ENCODE measurements around the gene CMIP. TPM values are rescaled to one million over a fixed set of nuclear protein-coding genes. Genes with fewer than 3 reads are reported as not detected.

CMIP gene
- total RNA-seq, 2 experiments from 2014 or later = 65.4 to 76.7 TPM

DNA sequence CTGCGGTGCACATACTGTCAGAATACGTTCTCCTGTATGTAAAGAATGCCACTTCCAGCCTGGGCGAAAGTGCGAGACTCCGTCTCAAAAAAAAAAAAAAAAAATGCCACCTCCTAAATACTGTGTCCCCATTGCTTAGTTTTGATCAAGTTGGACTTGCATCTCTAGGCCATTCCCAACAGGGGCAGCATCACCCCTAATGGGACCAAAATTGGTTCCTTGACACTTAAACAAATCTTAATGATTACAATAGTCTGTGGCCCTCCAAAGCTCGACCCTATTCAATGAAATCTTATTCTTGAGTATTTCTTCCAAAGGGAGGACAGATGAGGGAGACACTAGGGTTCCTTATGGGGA, 179.8 kb downstream of the CMIP start:
- Mint-ChIP-seq H3K27ac (no peak overlapping the region), H3K4me3 (no peak overlapping the region), H3K4me1 (peaks cover 10% of the 10 kb centered on the region), H3K36me3 (peaks cover 2% of the 10 kb centered on the region), H3K9me3 (no peaks in the 10 kb centered on the region), H3K27me3 (no peaks in the 10 kb centered on the region)
- ATAC-seq (ENCODE audit: low read depth) = no peak
- POLR2A ChIA-PET = no interaction called here
- DNase-seq = no peak

DNA sequence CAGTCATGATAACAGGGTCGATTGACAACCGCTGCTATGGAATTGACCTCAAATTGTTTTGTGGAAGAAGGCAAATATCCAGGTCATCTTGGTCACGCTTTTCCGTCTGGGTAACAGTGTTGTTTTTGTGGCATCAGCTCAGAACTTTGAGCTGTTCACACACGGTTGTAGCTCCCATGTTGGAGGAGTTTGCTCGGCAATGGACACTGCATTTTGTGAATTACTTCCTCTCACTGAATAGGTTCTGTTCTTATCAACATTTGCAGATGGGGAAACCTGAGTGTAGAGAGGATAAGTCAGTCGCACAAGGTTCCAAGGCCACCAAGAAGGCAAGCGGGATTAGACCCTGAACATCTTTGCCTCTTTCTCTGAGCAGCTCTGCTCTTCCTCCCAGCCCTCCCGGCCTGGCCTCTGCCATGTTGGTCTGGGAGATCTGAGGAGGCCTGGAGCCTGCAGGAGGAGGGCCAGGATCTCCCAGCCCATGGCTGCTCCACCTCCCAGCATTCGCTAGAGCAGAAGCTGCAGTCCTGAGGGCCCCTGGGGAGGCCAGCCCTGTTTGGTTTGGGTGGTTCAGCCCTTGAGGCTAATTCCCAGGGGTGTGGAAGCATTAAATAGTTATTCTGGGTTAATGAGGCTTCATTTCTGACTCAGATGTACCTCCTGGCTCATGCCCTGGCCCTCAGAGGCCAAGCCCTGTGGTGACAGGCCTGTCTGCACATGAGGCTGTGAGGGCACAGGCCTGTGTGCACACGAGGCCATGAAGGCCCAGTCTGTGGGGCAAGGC, 180.3 kb downstream of the CMIP start:
- Mint-ChIP-seq H3K4me1 (peaks cover 11% of the 10 kb centered on the region), H3K9me3 (no peaks in the 10 kb centered on the region), H3K27ac (peak overlapping the region; percentile 19), H3K4me3 (no peak overlapping the region), H3K36me3 (peaks cover 2% of the 10 kb centered on the region), H3K27me3 (no peaks in the 10 kb centered on the region)
- DNase-seq (no peak), ATAC-seq (ENCODE audit: low read depth) (no peak)
- POLR2A ChIA-PET = no interaction called here

DNA sequence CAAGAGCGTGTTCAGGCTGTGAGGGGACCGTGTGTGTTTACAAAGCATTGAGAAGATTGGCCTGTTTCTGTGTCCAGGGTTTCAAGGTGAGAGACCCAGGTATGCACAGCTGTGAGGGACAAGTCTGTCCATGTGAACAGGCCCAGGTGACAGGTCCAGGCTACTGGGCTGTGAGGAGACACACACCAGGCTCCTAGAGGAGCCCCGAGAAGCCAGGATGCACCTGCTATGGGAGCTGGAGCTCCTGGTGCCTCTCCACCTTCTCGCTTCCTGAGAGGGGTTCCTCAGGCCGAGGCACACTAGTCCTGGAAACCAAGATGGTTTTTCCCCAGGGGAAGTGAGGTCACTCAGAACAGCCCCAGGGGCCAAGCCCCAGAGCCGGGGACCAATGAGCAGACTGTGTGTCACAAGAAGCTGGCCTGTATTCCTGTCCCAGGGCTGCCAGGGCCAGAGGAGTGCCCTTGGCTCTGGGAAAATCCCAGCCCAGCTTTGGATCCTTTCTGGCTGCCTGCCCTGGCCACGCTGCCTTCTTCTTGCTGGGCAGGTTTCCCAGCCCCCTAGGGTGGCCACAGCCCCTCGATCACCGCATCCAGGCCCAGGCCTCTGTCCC, 181.0 kb downstream of the CMIP start:
- Mint-ChIP-seq H3K4me3 (no peak overlapping the region), H3K27me3 (no peaks in the 10 kb centered on the region), H3K36me3 (peaks cover 2% of the 10 kb centered on the region), H3K27ac (no peak overlapping the region), H3K4me1 (peaks cover 16% of the 10 kb centered on the region), H3K9me3 (no peaks in the 10 kb centered on the region)
- DNase-seq (no peak), ATAC-seq (ENCODE audit: low read depth) (no peak)
- POLR2A ChIA-PET = no interaction called here

DNA sequence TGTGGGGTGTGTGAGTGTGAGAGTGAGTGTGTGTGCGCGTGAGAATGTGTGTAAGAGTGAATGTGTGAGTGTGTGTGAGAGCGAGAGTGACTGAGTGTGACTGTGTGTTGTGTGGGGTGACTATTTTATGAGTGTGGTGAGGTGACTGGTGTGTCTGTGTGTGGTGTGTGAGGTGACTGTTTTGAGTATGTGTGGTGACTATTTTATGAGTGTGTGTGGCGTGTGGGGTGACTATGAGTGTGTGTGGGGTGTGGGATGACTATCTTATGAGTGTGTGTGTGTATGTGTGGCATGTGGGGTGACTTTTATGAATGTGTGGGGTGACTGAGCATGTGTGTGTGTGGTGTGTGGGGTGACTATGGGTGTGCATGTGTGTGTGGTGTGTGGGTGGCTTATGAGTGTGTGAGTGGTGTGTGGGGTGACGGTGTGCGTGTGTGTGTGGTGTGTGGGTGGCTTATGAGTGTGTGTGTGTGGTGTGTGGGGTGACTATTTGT, 181.6 kb downstream of the CMIP start:
- H3K9me3 Mint-ChIP-seq = no peaks in the 10 kb centered on the region
- H3K4me3 Mint-ChIP-seq = no peak overlapping the region
- H3K4me1 Mint-ChIP-seq = peaks cover 20% of the 10 kb centered on the region
- no peak overlapping the region for H3K27ac Mint-ChIP-seq
- peaks cover 2% of the 10 kb centered on the region for H3K36me3 Mint-ChIP-seq
- ATAC-seq (ENCODE audit: low read depth) = peak; percentile 23
- POLR2A ChIA-PET = no interaction called here
- H3K27me3 Mint-ChIP-seq = no peaks in the 10 kb centered on the region
- no peak for DNase-seq

DNA sequence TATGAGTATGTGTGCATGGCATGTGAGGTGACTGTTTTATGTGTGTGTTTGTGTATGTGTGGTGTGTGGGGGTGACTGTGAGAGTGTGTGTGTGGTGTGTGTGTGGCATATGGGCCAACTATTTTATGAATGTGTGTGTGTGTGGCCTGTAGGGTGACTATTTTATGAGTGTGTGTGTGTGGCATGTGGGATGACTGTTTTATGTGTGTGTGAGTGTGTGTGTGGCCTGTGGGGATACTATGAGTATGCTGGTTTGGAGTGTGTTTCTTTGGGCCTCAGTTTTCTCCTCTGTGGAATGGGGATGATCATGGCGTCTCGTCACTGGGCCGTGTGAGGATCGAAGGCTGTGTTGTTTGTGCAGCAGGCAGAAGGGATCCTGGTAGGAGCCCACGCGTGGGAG, 182.4 kb downstream of the CMIP start:
- H3K9me3 Mint-ChIP-seq = no peaks in the 10 kb centered on the region
- DNase-seq (no peak), ATAC-seq (ENCODE audit: low read depth) (no peak)
- peaks cover 2% of the 10 kb centered on the region for H3K36me3 Mint-ChIP-seq
- H3K4me1 Mint-ChIP-seq = peaks cover 26% of the 10 kb centered on the region
- no peak overlapping the region for H3K4me3 Mint-ChIP-seq
- H3K27ac Mint-ChIP-seq = no peak overlapping the region
- no peaks in the 10 kb centered on the region for H3K27me3 Mint-ChIP-seq
- POLR2A ChIA-PET = no interaction called here

DNA sequence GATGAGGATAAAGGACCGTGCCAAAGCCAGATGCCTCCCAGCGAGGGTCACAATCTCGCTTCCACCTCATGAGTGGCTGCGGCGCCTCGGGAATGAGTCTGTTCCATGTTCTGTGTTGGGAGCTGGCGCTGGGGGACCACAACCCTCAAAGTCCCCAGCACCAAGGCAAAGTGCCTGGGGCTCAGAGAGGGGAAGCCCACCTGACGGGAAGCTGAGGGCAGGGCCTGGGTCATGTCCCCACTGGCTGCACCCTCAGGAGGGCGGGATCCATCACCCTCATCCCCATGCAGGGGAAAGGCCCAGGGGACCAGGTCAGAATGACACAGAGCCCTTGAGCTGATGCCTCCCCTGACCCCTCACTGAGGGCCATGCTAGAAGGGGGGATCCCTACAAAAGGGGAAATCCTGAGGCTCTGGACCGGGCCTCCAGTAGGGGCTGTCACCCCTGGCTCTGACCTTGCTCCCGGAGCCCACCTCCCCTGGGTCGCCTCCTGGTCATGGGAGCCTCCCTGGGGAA, 183.2 kb downstream of the CMIP start:
- H3K9me3 Mint-ChIP-seq = no peaks in the 10 kb centered on the region
- H3K27ac Mint-ChIP-seq = no peak overlapping the region
- POLR2A ChIA-PET = no interaction called here
- no peaks in the 10 kb centered on the region for H3K27me3 Mint-ChIP-seq
- no peak overlapping the region for H3K4me3 Mint-ChIP-seq
- H3K4me1 Mint-ChIP-seq = peaks cover 33% of the 10 kb centered on the region
- ATAC-seq (ENCODE audit: low read depth) (no peak), DNase-seq (no peak)
- H3K36me3 Mint-ChIP-seq = peaks cover 2% of the 10 kb centered on the region

DNA sequence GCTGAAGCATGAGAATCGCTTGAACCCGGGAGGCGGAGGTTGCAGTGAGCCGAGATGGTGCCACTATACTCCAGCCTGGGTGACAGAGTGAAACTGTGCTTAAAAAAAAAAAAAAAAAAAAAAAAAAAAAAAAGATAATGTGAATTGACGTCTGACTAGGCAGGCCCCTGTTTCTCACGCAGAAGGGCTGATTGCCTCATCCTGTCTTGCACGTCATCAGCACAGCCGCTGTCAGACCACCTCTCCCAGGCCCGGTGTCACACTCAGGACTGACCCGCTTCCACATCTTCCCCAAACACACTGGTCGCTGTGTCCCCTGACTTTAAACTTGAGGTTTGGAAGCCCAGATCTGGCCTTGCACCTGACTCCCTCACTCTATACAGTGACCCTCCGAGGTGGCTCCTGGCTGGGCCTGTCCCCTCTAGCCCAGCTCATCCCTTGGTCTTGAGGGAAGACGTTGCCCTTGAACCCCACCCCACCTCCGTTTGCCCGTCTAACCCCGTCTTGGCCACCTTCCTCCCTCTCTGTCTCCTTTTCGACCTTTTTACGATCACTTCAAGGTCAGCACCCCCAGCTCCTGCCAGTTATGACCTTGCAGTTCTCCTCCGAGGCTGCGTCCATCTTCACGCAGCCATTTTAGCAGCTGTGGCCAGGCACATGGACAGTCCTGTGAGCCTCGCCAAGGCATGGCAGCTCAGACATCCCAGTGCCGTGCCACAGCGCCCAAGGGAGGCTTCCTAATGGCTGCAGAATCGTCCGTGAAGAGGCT, 184.6 kb downstream of the CMIP start:
- POLR2A ChIA-PET = interaction anchor here (1.0 kb wide), 1 partner anchor 12 kb away, joined by 3 read pairs; no protein-coding TSS in a partner anchor
- no peaks in the 10 kb centered on the region for H3K9me3 Mint-ChIP-seq
- ATAC-seq (ENCODE audit: low read depth) = no peak
- DNase-seq = no peak
- no peak overlapping the region for H3K4me3 Mint-ChIP-seq
- H3K27ac Mint-ChIP-seq = no peak overlapping the region
- no peaks in the 10 kb centered on the region for H3K27me3 Mint-ChIP-seq
- peaks cover 40% of the 10 kb centered on the region for H3K4me1 Mint-ChIP-seq
- H3K36me3 Mint-ChIP-seq = peaks cover 2% of the 10 kb centered on the region

DNA sequence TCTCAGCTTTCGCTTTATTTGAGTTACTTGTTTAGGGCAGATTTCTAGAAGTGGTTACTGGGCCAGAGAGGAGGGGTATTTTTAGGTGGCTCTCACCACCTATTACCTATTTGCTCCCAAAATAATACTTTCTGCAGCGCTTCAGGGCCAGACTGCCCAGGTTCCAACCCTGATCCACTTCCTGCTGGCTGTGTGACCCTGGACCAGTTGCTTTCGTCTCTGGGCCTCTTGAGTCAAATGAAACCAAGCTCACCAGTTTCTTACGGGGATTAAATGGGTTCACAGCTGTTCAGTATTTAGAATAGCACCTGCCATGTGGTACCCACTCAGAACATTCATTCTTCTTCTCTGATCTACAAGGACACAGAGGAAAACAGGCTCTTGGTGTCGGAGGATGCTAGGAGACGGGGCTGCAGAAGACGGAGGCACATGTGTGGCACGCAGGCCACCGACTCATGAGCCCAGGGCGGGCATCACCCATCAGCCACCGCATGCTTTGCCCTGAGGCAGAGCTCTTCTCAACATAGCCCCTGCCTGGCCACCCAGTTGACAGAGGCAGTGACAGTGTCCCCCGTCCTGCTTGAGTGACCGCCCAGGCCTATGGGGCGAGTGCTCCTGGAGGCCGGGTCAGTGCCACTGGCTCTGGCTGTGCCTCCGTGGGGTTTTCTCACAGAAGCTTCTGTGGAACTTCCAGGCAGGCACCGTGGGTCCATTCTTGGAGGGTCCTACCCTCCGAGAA, 185.5 kb downstream of the CMIP start:
- H3K27ac Mint-ChIP-seq = no peak overlapping the region
- ATAC-seq (ENCODE audit: low read depth) (no peak), DNase-seq (no peak)
- POLR2A ChIA-PET = interaction anchor here (1.0 kb wide), 1 partner anchor 13 kb away, joined by 3 read pairs; no protein-coding TSS in a partner anchor
- H3K9me3 Mint-ChIP-seq = no peaks in the 10 kb centered on the region
- H3K36me3 Mint-ChIP-seq = peaks cover 2% of the 10 kb centered on the region
- peaks cover 42% of the 10 kb centered on the region for H3K4me1 Mint-ChIP-seq
- no peak overlapping the region for H3K4me3 Mint-ChIP-seq
- H3K27me3 Mint-ChIP-seq = no peaks in the 10 kb centered on the region

DNA sequence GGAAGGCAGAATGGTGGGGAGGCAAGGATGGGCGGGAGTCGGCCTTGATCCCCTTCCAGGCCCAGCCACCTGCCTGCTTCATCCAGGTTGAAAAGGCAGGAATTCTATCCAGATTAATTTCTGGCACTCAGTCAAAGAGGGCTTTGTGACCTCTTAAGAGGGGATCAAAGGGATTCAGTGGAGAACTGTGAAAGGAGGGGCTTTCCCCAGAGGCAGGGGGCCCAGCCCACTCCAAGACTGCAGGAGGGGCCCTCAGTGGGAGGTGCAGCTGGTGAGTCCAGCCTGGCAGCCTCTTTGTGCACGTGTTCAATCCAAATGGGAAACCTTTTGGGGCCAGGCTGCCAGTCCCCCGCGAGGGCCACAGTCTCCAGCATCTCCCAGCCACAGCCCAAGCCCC, 186.0 kb downstream of the CMIP start:
- ATAC-seq (ENCODE audit: low read depth) = no peak
- peaks cover 45% of the 10 kb centered on the region for H3K4me1 Mint-ChIP-seq
- no peak overlapping the region for H3K27ac Mint-ChIP-seq
- POLR2A ChIA-PET = interaction anchor here (1.4 kb wide), 1 partner anchor 8 kb away, joined by 4 read pairs; no protein-coding TSS in a partner anchor
- no peak overlapping the region for H3K4me3 Mint-ChIP-seq
- H3K27me3 Mint-ChIP-seq = no peaks in the 10 kb centered on the region
- H3K9me3 Mint-ChIP-seq = no peaks in the 10 kb centered on the region
- H3K36me3 Mint-ChIP-seq = no peaks in the 10 kb centered on the region
- no peak for DNase-seq

DNA sequence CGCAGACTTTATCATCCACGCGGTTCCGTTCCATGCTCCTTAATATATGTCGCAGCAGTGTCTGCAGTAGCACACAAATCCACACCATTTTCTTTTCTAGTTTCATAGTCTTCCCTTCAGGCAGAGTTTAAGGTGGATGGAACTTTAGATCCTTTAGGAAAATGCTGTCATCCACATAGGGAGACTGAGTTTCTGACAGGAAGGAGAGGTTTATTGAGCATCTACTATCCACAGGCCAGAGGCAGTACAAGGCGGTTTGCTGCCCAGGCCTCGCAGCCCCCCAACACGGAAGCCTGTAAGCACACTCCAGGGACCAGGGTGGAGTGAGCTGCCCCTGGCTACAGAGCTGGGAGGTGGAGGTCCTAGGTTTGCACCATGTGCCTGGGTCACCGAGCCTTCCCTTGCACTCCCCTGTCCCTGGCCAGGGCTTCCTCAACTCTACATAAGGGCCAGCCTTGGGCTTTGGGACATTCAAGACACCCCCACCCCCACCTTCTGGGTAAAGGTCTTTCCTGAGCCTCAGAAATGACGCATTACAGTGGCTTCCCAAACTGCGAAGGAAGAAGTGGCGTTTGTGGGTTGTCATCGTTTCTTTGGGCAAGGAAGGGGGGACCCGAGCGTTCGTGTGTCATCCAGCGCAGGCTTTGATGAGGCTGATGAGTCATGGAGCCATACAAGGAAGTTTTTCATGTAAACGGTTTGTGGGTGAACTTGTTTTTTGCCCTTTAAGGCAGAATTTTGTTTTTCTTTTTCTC, 188.0 kb downstream of the CMIP start:
- Mint-ChIP-seq H3K36me3 (peaks cover 4% of the 10 kb centered on the region), H3K4me1 (peaks cover 52% of the 10 kb centered on the region), H3K4me3 (peak overlapping the region; percentile 70), H3K9me3 (no peaks in the 10 kb centered on the region), H3K27me3 (no peaks in the 10 kb centered on the region), H3K27ac (peak overlapping the region; percentile 89)
- ATAC-seq (ENCODE audit: low read depth) = peak; percentile 88
- POLR2A ChIA-PET = interaction anchor here (0.7 to 1.4 kb wide), 2 partner anchors 10 to 90 kb away, joined by 3 to 4 read pairs; no protein-coding TSS in a partner anchor
- peak; percentile 56 for DNase-seq

DNA sequence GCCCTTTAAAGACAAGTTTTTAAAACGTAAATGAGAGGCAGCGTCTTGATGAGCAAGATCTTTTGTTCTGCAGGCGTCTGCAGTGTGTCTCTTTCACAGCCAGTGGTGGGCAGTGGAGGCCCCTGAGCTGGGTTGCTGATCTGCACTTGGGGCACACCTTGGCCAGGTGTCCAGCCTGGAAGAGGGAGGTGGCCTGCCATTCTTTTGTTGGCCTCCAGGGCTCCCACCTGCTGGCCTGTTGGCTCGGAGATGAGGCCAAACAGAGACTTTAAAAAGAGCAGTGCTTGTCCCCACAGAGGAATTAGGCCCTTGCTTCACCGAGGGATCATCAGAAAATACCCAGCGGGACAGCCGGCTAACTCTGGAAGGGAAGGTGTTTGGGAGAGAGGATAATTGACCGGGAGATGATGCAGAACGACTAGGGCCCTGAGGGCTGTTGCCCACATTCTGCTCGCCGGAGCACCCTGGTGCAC, 188.6 kb downstream of the CMIP start:
- ATAC-seq (ENCODE audit: low read depth) (peak; percentile 53), DNase-seq (peak; percentile 48)
- Mint-ChIP-seq H3K9me3 (no peaks in the 10 kb centered on the region), H3K36me3 (peaks cover 6% of the 10 kb centered on the region), H3K4me3 (peak overlapping the region; percentile 70), H3K27me3 (no peaks in the 10 kb centered on the region), H3K27ac (peak overlapping the region; percentile 89), H3K4me1 (peaks cover 52% of the 10 kb centered on the region)
- POLR2A ChIA-PET = no interaction called here

DNA sequence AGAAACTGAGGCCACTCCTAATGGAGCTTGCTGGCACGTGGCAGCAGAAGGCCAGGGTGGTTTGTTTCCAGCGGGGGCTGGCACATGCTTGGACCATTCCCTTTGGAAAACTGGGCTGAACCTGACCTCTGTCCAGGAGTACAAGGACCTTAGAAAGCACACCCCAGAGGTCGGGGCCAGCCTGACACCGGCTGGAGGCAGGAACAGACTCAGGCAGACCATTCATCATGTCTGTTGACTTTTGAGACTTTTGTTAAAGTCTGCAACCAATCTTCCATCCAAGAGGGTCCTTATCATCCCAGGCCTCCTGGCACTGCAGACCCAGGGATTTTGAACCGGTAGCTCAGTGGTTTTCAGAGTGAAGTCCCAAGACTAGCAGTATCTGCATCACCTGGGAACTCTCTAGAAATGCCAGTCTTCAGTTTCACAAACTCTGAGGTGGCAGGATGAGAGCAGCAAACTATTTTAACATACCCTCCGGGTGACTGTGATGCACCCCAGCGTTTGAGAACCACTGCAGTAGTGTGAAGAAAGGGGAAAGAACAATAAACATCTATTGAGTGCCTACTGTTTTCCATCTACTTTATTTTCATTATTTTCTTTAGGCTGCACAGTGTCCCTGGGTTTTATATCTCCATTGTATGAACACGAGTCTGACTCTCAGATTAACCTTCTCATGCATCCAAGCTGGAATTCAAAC, 189.2 kb downstream of the CMIP start:
- Mint-ChIP-seq H3K27me3 (no peaks in the 10 kb centered on the region), H3K27ac (peak overlapping the region; percentile 89), H3K4me3 (peak overlapping the region; percentile 49), H3K9me3 (no peaks in the 10 kb centered on the region), H3K4me1 (peaks cover 52% of the 10 kb centered on the region), H3K36me3 (peaks cover 6% of the 10 kb centered on the region)
- DNase-seq (no peak), ATAC-seq (ENCODE audit: low read depth) (no peak)
- POLR2A ChIA-PET = no interaction called here
